NCI-H2029 (cell line): ENCODE data around the gene SNRNP70.
"Not testable (repeated sequence)": the region's sequence is repeated elsewhere in the genome, so short reads cannot be mapped to it uniquely, and the experiment has no call there.

Experiments used
- DNase-seq: peaks from one replicate; lab custom pipeline; 2025; lab: John Stamatoyannopoulos, UW

The SNRNP70 gene

DNA sequence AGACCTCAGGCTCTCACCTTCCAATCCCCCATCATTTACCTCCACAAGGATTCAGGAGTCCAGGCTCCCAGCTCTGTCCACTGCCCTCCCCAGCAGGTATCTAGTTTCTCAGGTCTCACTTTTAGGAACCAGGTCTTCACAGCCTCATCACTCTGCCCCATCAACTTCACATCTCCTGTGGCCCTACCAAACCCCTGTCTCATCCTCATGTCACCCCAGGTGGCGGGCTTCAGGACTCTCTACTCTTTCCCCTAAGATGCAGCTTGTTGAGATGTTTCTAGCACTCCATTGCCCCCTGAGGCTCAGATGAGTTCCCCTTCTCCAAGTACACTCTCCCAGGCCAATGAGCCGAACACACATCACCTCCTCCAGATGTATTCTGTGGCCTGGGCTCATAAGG, 35.6 kb downstream of the SNRNP70 start:
- no peak for DNase-seq

DNA sequence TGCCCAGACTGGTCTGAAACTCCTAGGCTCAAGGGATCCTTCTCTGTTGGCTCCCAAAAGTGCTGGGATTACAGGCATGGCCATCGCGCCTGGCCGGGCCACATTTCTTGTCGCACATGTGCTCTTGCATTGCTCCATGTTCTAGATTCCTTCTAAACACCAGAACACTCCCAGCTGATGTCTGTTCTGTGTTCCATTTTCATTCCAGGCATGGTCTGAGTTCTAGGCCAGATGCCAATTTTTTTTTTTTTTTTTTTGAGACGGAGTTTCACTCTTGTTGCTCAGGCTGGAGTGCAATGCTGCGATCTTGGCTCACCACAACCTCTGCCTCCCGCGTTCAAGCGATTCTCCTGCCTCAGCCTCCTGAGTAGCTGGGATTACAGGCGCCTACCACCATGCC, 36.6 kb downstream of the SNRNP70 start:
- not testable (repeated sequence) for DNase-seq

GRCh38 chr19:49123285-49123684, 38.0 kb downstream of the SNRNP70 start:
- DNase-seq, result not testable (repeated sequence)

GRCh38 chr19:49125025-49125731, 39.9 kb downstream of the SNRNP70 start:
- no peak for DNase-seq

- no peak for DNase-seq
These were observed 41.3 kb downstream of the SNRNP70 start for GRCh38 chr19:49126575-49126974.

DNA sequence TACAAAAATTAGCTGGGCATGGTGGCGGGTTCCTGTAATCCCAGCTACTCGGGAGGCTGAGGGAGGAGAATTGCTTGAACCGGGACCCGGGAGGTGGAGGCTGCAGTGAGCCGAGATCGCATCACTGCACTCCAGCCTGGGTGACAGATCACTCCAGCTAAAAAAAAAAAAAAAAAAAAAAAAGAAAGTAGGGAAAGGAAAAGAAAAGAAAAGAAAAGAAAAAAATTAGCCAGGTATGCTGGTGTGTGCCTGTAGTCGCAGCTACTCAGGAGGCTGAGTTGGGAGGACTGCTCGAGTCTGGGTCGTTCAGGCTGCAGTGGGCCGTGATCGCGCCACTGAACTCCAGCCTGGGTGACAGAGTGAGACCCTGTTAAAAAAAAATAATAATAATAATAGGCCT, 42.0 kb downstream of the SNRNP70 start:
- DNase-seq, result not testable (repeated sequence)

GRCh38 chr19:49127674-49128544, 42.7 kb downstream of the SNRNP70 start:
- DNase-seq, result peak; percentile 92

DNA sequence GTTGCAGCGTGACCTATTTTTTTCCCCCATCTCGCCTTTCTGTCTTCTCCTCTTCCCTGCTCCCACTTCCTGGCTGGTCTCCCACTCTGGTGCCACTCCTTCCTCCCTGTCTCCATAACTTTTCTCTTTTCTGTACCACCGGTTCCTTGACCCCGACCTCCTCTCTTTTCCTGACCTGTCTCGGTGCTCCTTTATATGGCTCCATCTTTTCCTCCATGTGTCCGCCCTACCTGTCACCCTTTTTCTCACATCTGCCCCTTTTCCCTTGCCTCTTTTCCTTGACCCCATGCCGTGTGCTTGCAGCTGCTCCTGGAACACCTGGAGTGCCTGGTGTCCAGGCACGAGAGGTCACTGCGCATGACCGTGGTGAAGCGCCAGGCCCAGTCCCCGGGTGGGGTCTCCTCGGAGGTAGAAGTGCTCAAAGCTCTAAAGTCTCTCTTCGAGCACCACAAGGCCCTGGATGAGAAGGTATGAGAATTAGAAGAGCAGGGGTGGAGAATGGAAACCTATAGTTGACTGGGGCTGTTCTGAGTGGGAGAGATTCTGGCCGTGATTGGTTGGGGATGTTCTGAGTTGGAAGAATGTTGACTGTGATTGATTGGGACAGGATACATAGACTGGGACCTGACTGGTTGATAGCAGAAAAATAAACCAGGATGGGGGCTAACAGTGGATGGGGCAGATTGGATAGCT, 43.4 kb downstream of the SNRNP70 start:
- DNase-seq, result no peak

- DNase-seq, result no peak
These were observed 44.0 kb downstream of the SNRNP70 start for GRCh38 chr19:49129238-49129583.

- no peak for DNase-seq
These were observed 45.1 kb downstream of the SNRNP70 start for GRCh38 chr19:49130325-49130724.

- no peak for DNase-seq
These were observed 47.8 kb downstream of the SNRNP70 start for GRCh38 chr19:49132974-49133609.

DNA sequence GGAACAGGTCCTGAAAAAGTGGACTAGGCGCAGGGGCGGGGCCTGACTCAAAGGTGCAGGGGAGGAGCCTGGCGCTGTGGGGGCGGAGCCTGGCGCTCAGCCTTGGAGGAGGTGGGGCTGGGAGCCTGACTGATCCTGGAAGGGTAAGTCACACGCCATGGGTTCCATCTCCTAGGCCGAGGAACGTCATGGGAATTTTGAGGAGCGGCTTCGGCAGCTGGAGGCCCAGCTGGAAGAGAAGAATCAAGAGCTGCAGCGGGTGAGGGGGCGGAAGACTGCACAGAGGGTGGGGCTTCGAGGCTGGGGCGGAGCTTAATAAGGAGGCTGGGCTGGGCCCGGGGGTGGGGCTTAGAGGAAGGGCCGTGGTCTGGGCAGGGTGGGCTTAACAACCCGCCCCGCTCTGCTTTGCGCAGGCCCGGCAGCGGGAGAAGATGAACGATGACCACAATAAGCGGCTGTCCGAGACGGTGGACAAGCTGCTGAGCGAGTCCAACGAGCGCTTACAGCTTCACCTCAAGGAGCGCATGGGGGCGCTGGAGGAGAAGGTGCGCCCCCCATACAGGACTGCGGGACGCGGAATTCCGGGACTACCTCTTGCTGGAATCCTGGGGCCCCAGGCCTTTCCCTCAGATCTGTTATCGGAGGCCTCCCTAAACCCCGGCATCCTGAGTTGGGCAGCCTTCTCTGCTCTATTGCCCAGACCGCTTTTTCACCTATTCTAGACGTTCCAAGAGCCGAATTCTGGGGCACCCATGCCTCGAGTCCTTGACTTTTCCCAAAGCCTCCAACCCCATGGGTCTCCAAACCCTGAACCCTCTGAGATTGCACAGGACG, 48.6 kb downstream of the SNRNP70 start:
- peak; percentile 69 for DNase-seq

DNA sequence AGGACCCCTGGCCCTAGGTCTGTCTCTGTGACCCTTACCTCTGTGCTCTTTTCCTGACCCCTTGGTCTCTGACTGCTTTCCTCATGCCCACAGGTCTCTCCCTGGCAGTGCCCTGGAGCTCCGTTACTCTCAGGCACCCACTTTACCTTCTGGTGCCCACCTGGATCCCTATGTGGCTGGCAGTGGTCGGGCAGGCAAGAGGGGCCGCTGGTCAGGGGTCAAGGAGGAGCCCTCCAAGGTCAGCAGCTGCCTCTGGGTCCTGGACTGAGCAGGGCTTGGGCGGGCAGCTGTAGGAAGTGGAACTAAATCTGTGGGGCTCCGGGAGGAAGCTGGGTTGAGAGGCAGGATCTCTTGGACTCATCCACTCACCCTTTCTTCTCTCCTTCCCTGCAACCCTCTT, 50.4 kb downstream of the SNRNP70 start:
- no peak for DNase-seq

GRCh38 chr19:49136771-49137171, 51.5 kb downstream of the SNRNP70 start:
- no peak for DNase-seq

- no peak for DNase-seq
These were observed 55.7 kb downstream of the SNRNP70 start for GRCh38 chr19:49140951-49141350.

DNA sequence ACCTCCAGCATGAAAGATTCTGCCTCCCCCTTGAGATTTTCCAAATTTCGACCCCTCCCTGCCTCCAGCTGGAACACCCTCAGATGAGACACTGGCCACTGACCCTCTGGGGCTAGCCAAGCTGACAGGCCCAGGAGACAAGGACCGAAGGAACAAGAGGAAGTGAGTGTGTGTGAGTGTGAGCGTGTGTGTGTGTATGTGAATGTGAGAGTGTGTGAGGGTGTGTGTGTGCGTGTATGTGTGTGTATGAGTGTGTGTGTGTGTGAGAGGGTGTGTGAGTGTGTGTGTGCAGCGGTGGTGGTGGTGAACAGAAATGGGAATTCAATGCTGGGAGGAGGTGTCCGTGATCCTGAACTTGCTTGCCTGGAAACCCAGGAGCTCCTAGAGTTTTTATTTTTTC, 56.1 kb downstream of the SNRNP70 start:
- no peak for DNase-seq

GRCh38 chr19:49142866-49143335, 57.6 kb downstream of the SNRNP70 start:
- peak; percentile 85 for DNase-seq

DNA sequence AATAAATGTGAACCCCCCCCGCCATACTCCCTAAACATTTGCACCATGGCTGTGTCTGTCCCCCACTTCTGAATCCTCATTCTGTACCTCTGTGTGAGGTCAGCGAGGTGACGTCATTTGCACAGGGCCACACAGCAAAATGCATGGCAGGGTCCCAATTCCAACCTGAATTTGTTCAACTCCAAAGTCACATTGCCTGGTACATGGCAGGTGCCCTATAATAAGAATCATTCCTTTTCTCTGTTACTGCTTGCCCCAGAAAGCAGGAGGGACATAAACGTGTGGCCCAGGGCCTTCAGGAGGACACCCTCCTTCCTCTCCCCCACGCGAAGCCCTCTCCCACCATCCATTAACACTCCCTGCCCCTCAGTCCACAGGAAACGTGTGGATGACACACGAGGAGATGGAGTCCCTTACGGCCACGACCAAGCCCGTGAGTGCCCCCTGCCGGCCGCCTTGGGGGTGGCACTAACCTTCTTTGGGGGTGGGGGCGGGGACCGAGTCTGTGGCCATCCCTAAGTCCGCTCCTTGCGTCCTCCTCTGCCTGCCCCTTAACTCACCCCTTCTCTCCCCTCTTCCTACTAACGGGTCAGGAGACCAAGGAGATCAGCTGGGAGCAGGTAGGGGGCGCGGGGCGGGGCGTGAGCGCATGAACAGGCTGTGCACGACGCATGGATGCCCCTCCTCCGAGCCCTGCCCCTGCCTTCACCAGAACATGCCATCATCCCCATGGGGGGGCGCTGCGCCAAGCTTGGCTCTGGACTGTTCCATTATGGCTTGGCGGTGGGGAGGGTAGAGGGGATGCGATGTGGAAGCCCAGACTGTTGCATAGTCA, 60.5 kb downstream of the SNRNP70 start:
- peak; percentile 18 for DNase-seq

DNA sequence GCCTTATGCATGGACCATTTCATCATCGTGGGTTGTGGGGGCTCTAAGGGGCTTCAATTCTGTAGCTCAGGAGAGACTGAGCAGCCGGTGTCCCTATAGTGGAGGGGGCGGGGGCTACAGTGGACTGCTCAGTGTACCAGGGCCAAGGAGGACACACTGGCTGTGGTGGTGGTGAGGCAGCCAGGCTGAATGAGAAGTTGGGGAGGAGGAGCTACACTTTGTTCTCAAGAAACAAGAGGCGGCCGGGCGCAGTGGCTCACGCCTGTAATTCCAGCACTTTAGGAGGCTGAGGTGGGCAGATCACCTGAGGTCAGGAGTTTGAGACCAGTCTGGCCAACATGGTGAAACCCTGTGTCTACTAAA, 61.1 kb downstream of the SNRNP70 start:
- not testable (repeated sequence) for DNase-seq

GRCh38 chr19:49148044-49148682, 62.9 kb downstream of the SNRNP70 start:
- DNase-seq, result no peak
